HepG2 (cell line): ENCODE results near the gene PCYT2. TPM values are rescaled to one million over a fixed set of nuclear protein-coding genes. Genes with fewer than 3 reads are reported as not detected.

ENCODE experiments used
- CHD2 ChIP-seq: IDR thresholded peaks from 2 replicates; pipeline ENCODE4 v1.6.1; 2011; ENCODE audit warnings: low read depth, low read length, improper control_type of control experiment
- EHMT2 ChIP-seq: fragments of 200-600 bp; sonication (generic); IDR thresholded peaks from 2 replicates; pipeline ENCODE4 v1.7.0; 2017; ENCODE audit warnings: antibody characterized with exemption, low read depth, low read length, borderline replicate concordance
- KDM3A ChIP-seq: IDR thresholded peaks from 2 replicates; pipeline ENCODE4 v1.6.1; 2018; ENCODE audit warnings: low read depth, missing compliant biosample characterization
- MTA1 ChIP-seq: sonication (generic); formaldehyde crosslinking; IDR thresholded peaks from 2 replicates; pipeline ENCODE4 v1.4.0; 2020; ENCODE audit warnings: missing genetic modification reagents, mild to moderate bottlenecking, borderline replicate concordance
- MZF1 ChIP-seq: sonication (generic); formaldehyde crosslinking; IDR thresholded peaks from 2 replicates; pipeline ENCODE4 v1.8.1; 2023; ENCODE audit warnings: mild to moderate bottlenecking, missing genetic modification reagents, borderline replicate concordance
- NCOA1 ChIP-seq: sonication (generic); formaldehyde crosslinking; IDR thresholded peaks from 2 replicates; pipeline ENCODE4 v1.9.0; 2021; ENCODE audit warnings: missing genetic modification reagents
- NCOA5 ChIP-seq: sonication (generic); formaldehyde crosslinking; IDR thresholded peaks from 2 replicates; pipeline ENCODE4 v1.4.0; 2020; ENCODE audit warnings: missing genetic modification reagents
- PHF20 ChIP-seq: sonication (generic); formaldehyde crosslinking; IDR thresholded peaks from 2 replicates; pipeline ENCODE4 v1.5.0; 2020; ENCODE audit warnings: mild to moderate bottlenecking, missing genetic modification reagents
- POLR2G ChIP-seq: fragments of 200-400 bp; formaldehyde crosslinking; IDR thresholded peaks from 2 replicates; pipeline ENCODE4 v1.6.1; 2018; ENCODE audit warnings: mild to moderate bottlenecking, low read depth, low read length, moderate library complexity
- RFXANK ChIP-seq: IDR thresholded peaks from 2 replicates; pipeline ENCODE4 v1.6.1; 2016
- RORA ChIP-seq: sonication (generic); formaldehyde crosslinking; IDR thresholded peaks from 2 replicates; pipeline ENCODE4 v1.5.0; 2020; ENCODE audit warnings: mild to moderate bottlenecking, missing genetic modification reagents, moderate library complexity
- SRF ChIP-seq: IDR thresholded peaks from 2 replicates; pipeline ENCODE4 v1.6.1; 2011; ENCODE audit warnings: mild to moderate bottlenecking, low read depth, low read length, moderate library complexity
- YEATS2 ChIP-seq: sonication (generic); formaldehyde crosslinking; IDR thresholded peaks from 2 replicates; pipeline ENCODE4 v1.4.0; 2020; ENCODE audit warnings: missing genetic modification reagents, borderline replicate concordance
- ZNF207 ChIP-seq: fragments of 450-650 bp; IDR thresholded peaks from 2 replicates; pipeline ENCODE4 v1.6.1; 2016; ENCODE audit warnings: antibody characterized with exemption, borderline replicate concordance
- ZNF34 ChIP-seq: sonication (generic); formaldehyde crosslinking; IDR thresholded peaks from 2 replicates; pipeline ENCODE4 v1.4.0; 2020; ENCODE audit warnings: mild to moderate bottlenecking, missing genetic modification reagents, borderline replicate concordance
- polyA plus RNA-seq, 8 experiments: library from polyadenylated mRNA; depleted of rRNA in 3 of 8; stranded (reverse) in 7 of 8; unstranded in 1 of 8; fragments of >200 nt; fragmentation: Illumina TruSeq in 4 of 8; extraction: Trizol in 4 of 8; gene quantifications; 2 replicates each; pipeline versions ENCODE4 v1.2.1 to v1.2.3, GENCODE V29; 2011 to 2016; ENCODE audit warnings: low read depth in 4 of 8, missing spikeins in 1 of 8, mixed read lengths in 1 of 8; ENCODE audit not compliant: insufficient read depth in 1 of 8
- total RNA-seq, 5 experiments: library from RNA; depleted of rRNA; stranded (reverse); fragments of >200 nt; fragmentation: Illumina TruSeq; extraction: Trizol; gene quantifications; 2 replicates each; pipeline ENCODE4 v1.2.3, GENCODE V29; 2016; ENCODE audit warnings: low read depth in 1 of 5
- TF ChIP-seq, protein P1 (sequence below): IDR thresholded peaks from 2 replicates; pipeline ENCODE4 v1.6.1; 2016; ENCODE audit warnings: low read depth, borderline replicate concordance
- TF ChIP-seq, protein P2 (sequence below): sonication (generic); formaldehyde crosslinking; conservative IDR thresholded peaks from 2 replicates; pipeline ENCODE4 v1.4.0; 2020; ENCODE audit warnings: missing genetic modification reagents
- TF ChIP-seq, protein P3 (sequence below): sonication (generic); formaldehyde crosslinking; conservative IDR thresholded peaks from 2 replicates; pipeline ENCODE4 v1.4.0; 2020; ENCODE audit warnings: mild to moderate bottlenecking, missing genetic modification reagents, moderate library complexity
- TF ChIP-seq, protein P4 (sequence below), 2 experiments: sonication (generic) in 1 of 2; formaldehyde crosslinking in 1 of 2; IDR thresholded peaks; 2 replicates each; pipeline versions ENCODE4 v1.4.0 to v1.6.1; 2018 to 2020; ENCODE audit warnings: missing genetic modification reagents in 2 of 2, borderline replicate concordance in 1 of 2, low read depth in 1 of 2, mild to moderate bottlenecking in 1 of 2, missing biosample characterization in 1 of 2
- TF ChIP-seq, protein P5 (sequence below): sonication (generic); formaldehyde crosslinking; IDR thresholded peaks from 2 replicates; pipeline ENCODE4 v1.4.0; 2020; ENCODE audit warnings: missing genetic modification reagents, mild to moderate bottlenecking, borderline replicate concordance

The PCYT2 gene
- total and polyA plus RNA-seq, 2 of the 13 experiments (the other 11 are each of a cell fraction or from before 2014, with no cell fraction given) = 147 to 297 TPM

DNA sequence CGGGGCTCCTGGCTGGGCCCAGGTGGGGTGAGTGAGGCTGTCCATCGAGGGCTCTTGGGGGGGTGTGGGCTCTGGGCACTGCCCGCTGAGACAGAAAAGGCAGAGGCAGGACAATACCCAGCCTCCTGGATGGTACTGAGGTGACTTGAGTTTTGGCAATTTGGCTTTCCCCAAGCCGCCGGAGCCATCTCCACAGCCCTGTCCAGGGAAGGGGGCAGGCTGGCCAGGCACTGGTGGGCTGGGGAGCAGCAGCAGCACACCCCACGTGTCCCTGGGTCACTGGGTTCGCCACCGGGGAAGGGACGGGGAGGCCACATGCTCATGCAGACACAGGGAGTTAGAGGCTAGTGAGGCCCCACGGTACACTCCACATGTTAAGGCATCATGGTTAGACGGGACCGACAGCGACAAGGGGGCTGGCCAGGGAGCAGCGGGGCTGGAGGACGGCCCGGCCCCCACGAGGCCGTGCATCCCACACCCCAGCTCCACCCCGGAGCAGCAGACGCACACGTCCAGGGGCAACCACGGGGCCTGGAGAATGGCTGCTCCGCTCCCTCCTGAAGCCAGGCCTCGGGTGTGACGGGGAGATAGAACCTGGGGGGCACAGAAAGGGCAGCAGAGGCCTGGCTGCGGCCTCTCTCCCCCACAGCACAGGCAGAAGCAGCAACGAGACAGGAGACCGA is 43.1 kb downstream of the PCYT2 start (continued):
- TF ChIP-seq YEATS2 = no peak
- no peak for TF ChIP-seq RFXANK
- TF ChIP-seq EHMT2 = no peak
- peak; percentile 72; the same call in 1 of the 2 replicates for TF ChIP-seq ZNF34 (CRISPR knock-in tag)
- TF ChIP-seq MTA1 (CRISPR knock-in tag) = no peak
- TF ChIP-seq MZF1 = no peak
- TF ChIP-seq, protein P1, sequence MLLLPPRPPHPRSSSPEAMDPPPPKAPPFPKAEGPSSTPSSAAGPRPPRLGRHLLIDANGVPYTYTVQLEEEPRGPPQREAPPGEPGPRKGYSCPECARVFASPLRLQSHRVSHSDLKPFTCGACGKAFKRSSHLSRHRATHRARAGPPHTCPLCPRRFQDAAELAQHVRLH (CRISPR knock-in tag) = no peak
- TF ChIP-seq RORA (CRISPR knock-in tag) = no peak
- TF ChIP-seq ZNF207 = no peak
- TF ChIP-seq, protein P2, sequence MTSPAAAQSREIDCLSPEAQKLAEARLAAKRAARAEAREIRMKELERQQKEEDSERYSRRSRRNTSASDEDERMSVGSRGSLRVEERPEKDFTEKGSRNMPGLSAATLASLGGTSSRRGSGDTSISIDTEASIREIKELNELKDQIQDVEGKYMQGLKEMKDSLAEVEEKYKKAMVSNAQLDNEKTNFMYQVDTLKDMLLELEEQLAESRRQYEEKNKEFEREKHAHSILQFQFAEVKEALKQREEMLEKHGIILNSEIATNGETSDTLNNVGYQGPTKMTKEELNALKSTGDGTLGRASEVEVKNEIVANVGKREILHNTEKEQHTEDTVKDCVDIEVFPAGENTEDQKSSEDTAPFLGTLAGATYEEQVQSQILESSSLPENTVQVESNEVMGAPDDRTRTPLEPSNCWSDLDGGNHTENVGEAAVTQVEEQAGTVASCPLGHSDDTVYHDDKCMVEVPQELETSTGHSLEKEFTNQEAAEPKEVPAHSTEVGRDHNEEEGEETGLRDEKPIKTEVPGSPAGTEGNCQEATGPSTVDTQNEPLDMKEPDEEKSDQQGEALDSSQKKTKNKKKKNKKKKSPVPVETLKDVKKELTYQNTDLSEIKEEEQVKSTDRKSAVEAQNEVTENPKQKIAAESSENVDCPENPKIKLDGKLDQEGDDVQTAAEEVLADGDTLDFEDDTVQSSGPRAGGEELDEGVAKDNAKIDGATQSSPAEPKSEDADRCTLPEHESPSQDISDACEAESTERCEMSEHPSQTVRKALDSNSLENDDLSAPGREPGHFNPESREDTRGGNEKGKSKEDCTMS = no peak
- no peak for TF ChIP-seq NCOA1 (CRISPR knock-in tag)
- 0 out of 2 replicates have a peak, but pooled peaks have one; percentile 33 for TF ChIP-seq CHD2
- TF ChIP-seq, protein P3, sequence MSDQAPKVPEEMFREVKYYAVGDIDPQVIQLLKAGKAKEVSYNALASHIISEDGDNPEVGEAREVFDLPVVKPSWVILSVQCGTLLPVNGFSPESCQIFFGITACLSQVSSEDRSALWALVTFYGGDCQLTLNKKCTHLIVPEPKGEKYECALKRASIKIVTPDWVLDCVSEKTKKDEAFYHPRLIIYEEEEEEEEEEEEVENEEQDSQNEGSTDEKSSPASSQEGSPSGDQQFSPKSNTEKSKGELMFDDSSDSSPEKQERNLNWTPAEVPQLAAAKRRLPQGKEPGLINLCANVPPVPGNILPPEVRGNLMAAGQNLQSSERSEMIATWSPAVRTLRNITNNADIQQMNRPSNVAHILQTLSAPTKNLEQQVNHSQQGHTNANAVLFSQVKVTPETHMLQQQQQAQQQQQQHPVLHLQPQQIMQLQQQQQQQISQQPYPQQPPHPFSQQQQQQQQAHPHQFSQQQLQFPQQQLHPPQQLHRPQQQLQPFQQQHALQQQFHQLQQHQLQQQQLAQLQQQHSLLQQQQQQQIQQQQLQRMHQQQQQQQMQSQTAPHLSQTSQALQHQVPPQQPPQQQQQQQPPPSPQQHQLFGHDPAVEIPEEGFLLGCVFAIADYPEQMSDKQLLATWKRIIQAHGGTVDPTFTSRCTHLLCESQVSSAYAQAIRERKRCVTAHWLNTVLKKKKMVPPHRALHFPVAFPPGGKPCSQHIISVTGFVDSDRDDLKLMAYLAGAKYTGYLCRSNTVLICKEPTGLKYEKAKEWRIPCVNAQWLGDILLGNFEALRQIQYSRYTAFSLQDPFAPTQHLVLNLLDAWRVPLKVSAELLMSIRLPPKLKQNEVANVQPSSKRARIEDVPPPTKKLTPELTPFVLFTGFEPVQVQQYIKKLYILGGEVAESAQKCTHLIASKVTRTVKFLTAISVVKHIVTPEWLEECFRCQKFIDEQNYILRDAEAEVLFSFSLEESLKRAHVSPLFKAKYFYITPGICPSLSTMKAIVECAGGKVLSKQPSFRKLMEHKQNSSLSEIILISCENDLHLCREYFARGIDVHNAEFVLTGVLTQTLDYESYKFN = no peak
- TF ChIP-seq SRF = no peak
- peak; percentile 95 for TF ChIP-seq NCOA5 (CRISPR knock-in tag)
- TF ChIP-seq POLR2G = peak; percentile 77
- no peak for TF ChIP-seq PHF20 (CRISPR knock-in tag)
- TF ChIP-seq, protein P4, sequence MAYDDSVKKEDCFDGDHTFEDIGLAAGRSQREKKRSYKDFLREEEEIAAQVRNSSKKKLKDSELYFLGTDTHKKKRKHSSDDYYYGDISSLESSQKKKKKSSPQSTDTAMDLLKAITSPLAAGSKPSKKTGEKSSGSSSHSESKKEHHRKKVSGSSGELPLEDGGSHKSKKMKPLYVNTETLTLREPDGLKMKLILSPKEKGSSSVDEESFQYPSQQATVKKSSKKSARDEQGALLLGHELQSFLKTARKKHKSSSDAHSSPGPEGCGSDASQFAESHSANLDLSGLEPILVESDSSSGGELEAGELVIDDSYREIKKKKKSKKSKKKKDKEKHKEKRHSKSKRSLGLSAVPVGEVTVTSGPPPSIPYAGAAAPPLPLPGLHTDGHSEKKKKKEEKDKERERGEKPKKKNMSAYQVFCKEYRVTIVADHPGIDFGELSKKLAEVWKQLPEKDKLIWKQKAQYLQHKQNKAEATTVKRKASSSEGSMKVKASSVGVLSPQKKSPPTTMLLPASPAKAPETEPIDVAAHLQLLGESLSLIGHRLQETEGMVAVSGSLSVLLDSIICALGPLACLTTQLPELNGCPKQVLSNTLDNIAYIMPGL (CRISPR knock-in tag; IDR thresholded peaks at IDR 0.05; ENCODE audit: borderline replicate concordance in 1 of 2, low read depth in 1 of 2) = 0 out of 4 replicates have a peak, but pooled peaks of 1 of the 2 experiments have one; percentile 40
- 0 out of 2 replicates have a peak, but pooled peaks have one; percentile 22 for TF ChIP-seq KDM3A
- TF ChIP-seq, protein P5, sequence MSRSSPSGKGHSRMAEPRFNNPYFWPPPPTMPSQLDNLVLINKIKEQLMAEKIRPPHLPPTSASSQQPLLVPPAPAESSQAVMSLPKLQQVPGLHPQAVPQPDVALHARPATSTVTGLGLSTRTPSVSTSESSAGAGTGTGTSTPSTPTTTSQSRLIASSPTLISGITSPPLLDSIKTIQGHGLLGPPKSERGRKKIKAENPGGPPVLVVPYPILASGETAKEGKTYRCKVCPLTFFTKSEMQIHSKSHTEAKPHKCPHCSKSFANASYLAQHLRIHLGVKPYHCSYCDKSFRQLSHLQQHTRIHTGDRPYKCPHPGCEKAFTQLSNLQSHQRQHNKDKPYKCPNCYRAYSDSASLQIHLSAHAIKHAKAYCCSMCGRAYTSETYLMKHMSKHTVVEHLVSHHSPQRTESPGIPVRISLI (CRISPR knock-in tag) = no peak
